GM19099 (cell line): ENCODE results near the gene ALK.

ENCODE experiments used
- POLR2A ChIP-seq: IDR thresholded peaks from 3 replicates; pipeline ENCODE4 v1.6.1; 2011; ENCODE audit warnings: low read depth; ENCODE audit not compliant: insufficient read length; ENCODE audit errors: extremely low read depth

Gene ALK

GRCh38 chr2:29657674-29658073 lies 263.7 kb downstream of the ALK start:
- TF ChIP-seq POLR2A = no peak

DNA sequence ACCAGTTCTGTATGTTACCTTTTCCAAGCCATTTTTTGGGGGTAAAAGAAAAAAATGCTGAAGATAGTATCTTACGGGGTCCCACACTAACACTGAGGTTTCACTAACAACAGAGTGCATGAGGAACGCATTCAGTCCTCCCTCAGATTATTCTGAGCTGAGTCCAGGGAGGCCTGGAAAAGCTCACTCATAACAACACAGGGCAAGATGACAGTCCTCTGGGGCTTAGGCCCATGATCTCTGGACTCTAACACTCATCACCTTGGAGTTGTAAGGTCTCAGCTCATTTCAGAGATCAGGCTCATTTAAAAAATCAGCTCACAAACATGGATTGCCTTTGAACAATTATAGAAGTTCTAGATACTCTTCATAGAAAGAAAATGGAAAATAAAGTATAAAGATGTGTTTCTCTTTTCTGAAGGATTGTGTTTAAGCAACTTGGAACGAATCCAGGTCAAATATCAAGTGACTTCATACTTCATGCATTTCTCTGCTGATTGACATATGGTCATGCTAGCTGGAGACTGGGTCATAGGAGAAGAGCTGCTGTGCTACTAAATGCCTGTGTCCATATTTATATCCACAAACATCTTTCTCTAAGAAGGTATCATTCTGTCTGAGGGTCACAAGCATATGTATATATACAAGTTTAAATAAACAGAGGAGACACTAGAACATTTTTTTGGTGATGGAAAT lies 265.8 kb downstream of the ALK start:
- TF ChIP-seq POLR2A = no peak

DNA sequence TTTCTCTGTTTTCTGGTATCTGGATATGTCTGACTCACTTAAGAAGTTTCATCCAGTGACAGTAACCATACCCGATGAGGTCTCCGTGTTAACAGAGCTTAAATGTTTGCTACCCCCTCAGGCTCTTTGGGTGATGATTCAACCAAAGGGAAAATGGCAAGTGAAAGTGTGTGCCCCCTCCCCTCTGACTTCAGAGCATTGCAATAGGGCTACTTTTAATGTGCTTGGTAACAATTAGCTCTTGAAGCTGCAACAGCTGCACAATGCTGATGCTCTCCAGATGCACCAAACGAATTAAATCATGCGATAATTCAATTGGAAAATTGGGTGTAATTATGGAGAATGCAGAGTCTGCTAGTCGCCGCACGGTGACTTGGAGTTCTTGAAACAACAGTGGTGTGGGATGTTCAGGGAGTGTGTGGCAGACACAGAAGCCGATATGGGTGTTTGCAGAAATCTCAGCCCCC lies 270.7 kb downstream of the ALK start:
- TF ChIP-seq POLR2A = no peak

GRCh38 chr2:29644949-29645348 lies 276.4 kb downstream of the ALK start:
- no peak for TF ChIP-seq POLR2A

GRCh38 chr2:29643196-29643595 lies 278.2 kb downstream of the ALK start:
- no peak for TF ChIP-seq POLR2A

- no peak for TF ChIP-seq POLR2A
These were observed 281.0 kb downstream of the ALK start for GRCh38 chr2:29640360-29640759.

DNA sequence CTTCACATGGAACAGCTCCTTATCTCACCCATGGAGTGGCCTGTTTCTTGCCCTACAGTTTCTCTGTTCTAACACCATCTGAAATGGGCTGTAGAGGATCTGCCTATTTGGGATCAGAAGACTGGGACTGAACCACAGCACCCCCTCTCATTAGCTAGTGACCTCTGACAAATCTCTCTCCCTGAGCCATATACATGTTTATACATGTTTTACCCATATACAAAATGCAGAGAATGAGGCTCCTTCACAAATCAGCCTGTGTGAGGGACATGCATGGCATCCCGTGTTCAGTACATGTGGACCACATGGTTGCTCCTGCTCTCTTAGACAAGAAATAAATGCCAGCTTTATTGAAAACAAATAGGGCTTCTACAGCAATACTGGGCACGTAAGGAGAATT lies 282.7 kb downstream of the ALK start:
- TF ChIP-seq POLR2A = no peak

DNA sequence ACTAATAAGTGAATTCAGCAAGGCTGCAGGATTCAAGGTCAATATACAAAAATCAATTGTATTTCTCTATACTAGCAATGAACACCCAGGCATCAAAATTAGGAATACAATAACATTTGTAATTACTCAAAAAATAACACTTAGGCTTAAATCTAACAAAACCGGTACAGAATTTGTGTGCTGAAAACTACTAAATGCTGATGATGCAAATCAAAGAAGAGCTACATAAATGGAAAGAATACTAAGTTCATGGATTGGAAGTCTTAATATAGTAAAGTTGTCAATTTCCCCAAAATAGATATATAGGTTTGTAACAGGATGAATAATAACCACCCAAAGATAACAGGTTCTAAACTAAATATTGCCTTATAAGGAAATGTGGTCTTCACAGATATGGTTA lies 286.5 kb downstream of the ALK start:
- TF ChIP-seq POLR2A = no peak

- TF ChIP-seq POLR2A = no peak
These were observed 289.4 kb downstream of the ALK start for GRCh38 chr2:29632018-29632417.

GRCh38 chr2:29629495-29629894 lies 291.9 kb downstream of the ALK start:
- no peak for TF ChIP-seq POLR2A

DNA sequence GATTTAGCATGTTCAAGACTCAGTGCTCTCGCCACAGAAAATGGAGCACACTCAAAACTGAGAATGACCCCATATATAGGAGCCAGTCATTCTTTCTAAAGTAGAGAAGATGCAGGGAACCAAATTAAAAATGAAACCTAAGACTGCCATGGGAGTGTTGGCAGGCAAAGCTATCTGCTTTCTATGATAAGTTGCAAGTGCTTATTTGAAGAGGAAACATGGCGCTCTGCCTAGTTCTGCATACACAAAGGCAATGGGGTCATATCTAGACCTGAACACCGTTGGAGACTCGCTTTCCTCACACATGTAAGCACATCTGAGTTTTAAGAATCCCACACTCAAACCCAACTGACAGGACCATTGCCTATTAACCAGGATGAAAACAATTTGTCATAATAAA lies 292.5 kb downstream of the ALK start:
- TF ChIP-seq POLR2A = no peak

- TF ChIP-seq POLR2A = no peak
These were observed 293.2 kb downstream of the ALK start for GRCh38 chr2:29628108-29628745.

- no peak for TF ChIP-seq POLR2A
These were observed 294.1 kb downstream of the ALK start for GRCh38 chr2:29627279-29627711.

DNA sequence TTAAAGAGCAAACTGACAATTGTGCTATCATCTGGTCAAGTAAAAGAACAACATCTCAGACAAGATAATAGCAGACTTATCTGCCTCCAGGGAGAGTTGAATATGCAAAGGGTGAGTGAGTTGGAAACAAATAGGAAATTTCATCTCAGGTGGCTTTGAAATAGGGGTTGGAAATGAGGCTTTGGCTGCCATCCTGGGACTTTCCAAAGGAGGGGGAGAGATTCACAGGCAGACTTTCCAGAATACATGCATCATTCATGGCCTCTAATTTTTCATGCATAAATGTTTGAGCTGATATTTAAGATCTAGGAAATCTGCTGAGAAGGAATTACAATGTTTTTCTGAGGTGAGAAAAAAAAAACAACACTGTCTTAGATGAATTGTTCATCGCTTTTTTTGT lies 300.5 kb downstream of the ALK start:
- no peak for TF ChIP-seq POLR2A

- no peak for TF ChIP-seq POLR2A
These were observed 301.7 kb downstream of the ALK start for GRCh38 chr2:29619689-29620088.

- TF ChIP-seq POLR2A = no peak
These were observed 303.4 kb downstream of the ALK start for GRCh38 chr2:29618024-29618423.

DNA sequence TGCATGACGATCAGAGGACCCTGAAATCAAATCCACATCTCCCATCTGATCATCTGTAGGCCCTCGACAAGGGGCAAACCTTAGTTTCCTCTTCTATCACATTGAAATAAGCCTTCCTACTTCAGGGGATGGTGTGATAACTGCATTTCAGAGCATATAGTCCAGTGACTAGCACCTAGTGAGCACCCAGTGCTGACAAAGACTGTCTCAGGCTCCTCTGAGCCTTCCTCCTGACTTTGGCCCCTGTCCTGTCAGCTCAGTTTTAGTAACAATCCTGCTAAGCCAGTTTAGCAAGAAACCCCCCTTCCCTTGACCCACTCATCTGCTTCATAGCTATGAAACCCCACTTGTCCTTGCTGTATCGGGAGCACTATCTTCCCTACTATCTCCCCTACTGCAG lies 304.0 kb downstream of the ALK start:
- no peak for TF ChIP-seq POLR2A

DNA sequence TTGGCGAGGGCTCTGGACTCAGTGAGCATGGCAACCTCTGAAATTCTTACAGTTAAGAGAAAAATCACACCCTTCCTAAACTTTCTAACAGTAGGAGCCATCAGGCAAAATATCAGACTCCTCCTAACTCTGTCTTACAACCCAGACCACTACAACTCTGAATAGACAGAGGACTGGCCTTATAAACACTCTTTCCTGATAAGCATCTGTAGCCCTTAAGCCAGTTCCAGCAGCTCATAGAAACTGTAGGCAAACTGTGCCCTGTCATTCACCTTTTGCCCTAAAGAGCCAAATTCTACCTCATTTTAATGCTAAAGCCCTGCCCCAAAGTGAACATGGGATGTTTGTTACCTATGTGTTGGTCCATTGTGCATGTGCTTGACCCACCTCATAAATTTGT lies 304.8 kb downstream of the ALK start:
- no peak for TF ChIP-seq POLR2A

- TF ChIP-seq POLR2A = no peak
These were observed 305.5 kb downstream of the ALK start for GRCh38 chr2:29615841-29616240.
